Esophagus squamous epithelium (tissue), 5 donors: Measurements from ENCODE around the gene SLC2A8. TPM values are rescaled to one million over a fixed set of nuclear protein-coding genes. Genes with fewer than 3 reads are reported as not detected.

Experiments used
- DNase-seq: peaks from one replicate; lab custom pipeline; 2025; lab: John Stamatoyannopoulos, UW
- H3K27ac ChIP-seq, 4 donors: fragments of 200-600 bp; sonication (generic); one replicate each; pipeline ENCODE4 v1.5.1; 2016 to 2019; ENCODE audit warnings: mild to moderate bottlenecking in 1 of 4
- H3K27me3 ChIP-seq, 4 donors: fragments of 200-600 bp; sonication (generic); 1 replicate in 3 of 4; 2 replicates in 1 of 4; pipeline versions ENCODE4 v1.5.1 to v1.6.0; 2017 to 2021; ENCODE audit warnings: antibody characterized with exemption in 1 of 4
- H3K36me3 ChIP-seq, 3 donors: fragments of 200-600 bp; sonication (generic); one replicate each; pipeline ENCODE4 v1.5.1; 2016 to 2019
- H3K4me1 ChIP-seq, 3 donors: fragments of 200-600 bp; sonication (generic); one replicate each; pipeline ENCODE4 v1.5.1; 2017 to 2019
- H3K4me3 ChIP-seq, 4 donors: fragments of 200-600 bp; sonication (generic); 1 replicate in 3 of 4; 2 replicates in 1 of 4; pipeline ENCODE4 v1.5.1; 2016 to 2019; ENCODE audit warnings: mild to moderate bottlenecking in 2 of 4, moderate library complexity in 1 of 4
- H3K9me3 ChIP-seq, 3 donors: fragments of 200-600 bp; sonication (generic); one replicate each; pipeline ENCODE4 v1.5.1; 2016 to 2019
- POLR2A ChIP-seq, 4 donors: fragments of 450-650 bp; IDR thresholded peaks; one replicate each; pipeline ENCODE4 v1.6.1; 2017; ENCODE audit warnings: antibody characterized with exemption in 4 of 4, mild to moderate bottlenecking in 4 of 4, moderate library complexity in 3 of 4
- WGBS, 2 donors: methylation state at CpG; one replicate each; pipeline ENCODE4 v1.1.5; 2018; 5-methylcytosine and 5-hydroxymethylcytosine counted together
- intact Hi-C: fragments of 100-400 bp; cut with DNase I; formaldehyde crosslinking; loops from one replicate; pipeline ENCODE4 v1.15.0; 2022
- total RNA-seq, 4 donors: library from RNA; depleted of rRNA; stranded (reverse); fragments of >200 nt; gene quantifications; one replicate each; pipeline ENCODE4 v1.1.0, GENCODE V29; 2016
- TF ChIP-seq, protein P1 (sequence below), 6 experiments: fragments of 450-650 bp in 4 of 6; fragments of 200-600 bp in 2 of 6; sonication (generic) in 2 of 6; IDR thresholded peaks; one replicate each; pipeline ENCODE4 v1.5.1; 2016 to 2019; ENCODE audit warnings: antibody characterized with exemption in 6 of 6, mild to moderate bottlenecking in 4 of 6, moderate library complexity in 4 of 6
- donor health status: DM: yes; HTN: yes; CAD: no.

Gene SLC2A8
- 10 to 100 TPM in 3 of 4 donors, 1 to 10 TPM in 1; 6.2 to 28.3 (median 16.7) TPM for total RNA-seq

DNA sequence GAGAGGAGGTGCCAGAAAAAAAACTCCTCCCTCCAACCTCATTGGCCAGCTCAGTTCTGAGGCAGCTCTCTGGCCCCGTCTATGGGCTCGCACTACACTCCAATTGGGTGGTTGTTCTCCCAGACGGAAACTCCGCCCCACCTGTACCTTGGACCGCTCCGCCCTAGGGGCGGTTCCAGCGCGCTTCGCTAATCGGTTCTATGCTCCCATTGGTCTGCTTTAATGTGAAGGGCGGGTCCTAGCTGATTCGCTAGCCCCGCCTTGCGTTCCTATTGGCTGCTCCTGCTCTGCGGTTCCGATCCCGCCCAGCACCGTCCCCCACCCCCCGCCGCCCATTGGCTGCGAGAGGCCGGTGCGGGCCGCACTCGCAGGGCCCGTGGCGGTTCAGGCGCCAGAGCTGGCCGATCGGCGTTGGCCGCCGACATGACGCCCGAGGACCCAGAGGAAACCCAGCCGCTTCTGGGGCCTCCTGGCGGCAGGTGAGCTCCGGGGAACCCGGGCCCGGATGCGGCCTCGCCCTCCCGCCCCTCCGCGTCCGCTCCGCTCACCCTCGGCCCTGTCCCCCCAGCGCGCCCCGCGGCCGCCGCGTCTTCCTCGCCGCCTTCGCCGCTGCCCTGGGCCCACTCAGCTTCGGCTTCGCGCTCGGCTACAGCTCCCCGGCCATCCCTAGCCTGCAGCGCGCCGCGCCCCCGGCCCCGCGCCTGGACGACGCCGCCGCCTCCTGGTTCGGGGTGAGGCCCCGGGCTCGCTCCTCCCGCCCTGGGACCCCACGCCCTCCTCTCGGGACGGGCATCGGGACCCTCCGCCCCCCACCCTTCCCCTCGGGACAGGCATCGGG lies at the start of gene SLC2A8:
TSS of gene SLC2A8 (plus strand) at position 362 of the 838 bp plus-strand sequence. CDS start at position 424, 62 bp downstream.
- DNase-seq = peak; percentile 84
- WGBS, 2 donors = 1 to 2% methylated on average over 12 to 23 of the region's 87 CpGs
- H3K4me3 ChIP-seq = peak within 1 kb of the TSS; percentile 80 to 98 (median 84)
- H3K36me3 ChIP-seq = peaks cover 0 to 23% (median 6%) of the 10 kb centered on the region in 3 donors
- H3K9me3 ChIP-seq = no peaks in the 10 kb centered on the region
- peak in 3 of 4 donors; percentile 10 to 82 (median 80) for TF ChIP-seq POLR2A (IDR thresholded peaks at IDR 0.05)
- TF ChIP-seq, protein P1, sequence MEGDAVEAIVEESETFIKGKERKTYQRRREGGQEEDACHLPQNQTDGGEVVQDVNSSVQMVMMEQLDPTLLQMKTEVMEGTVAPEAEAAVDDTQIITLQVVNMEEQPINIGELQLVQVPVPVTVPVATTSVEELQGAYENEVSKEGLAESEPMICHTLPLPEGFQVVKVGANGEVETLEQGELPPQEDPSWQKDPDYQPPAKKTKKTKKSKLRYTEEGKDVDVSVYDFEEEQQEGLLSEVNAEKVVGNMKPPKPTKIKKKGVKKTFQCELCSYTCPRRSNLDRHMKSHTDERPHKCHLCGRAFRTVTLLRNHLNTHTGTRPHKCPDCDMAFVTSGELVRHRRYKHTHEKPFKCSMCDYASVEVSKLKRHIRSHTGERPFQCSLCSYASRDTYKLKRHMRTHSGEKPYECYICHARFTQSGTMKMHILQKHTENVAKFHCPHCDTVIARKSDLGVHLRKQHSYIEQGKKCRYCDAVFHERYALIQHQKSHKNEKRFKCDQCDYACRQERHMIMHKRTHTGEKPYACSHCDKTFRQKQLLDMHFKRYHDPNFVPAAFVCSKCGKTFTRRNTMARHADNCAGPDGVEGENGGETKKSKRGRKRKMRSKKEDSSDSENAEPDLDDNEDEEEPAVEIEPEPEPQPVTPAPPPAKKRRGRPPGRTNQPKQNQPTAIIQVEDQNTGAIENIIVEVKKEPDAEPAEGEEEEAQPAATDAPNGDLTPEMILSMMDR (IDR thresholded peaks at IDR 0.05) = peak in 5 of 6 experiments; percentile 26 to 48 (median 32)
- peak within 1 kb of the TSS; percentile 86 to 96 (median 90) for H3K27ac ChIP-seq
- intact Hi-C loops = loop anchor here (10.0 kb wide), 1 partner anchor 172 kb away; no protein-coding TSS in a partner anchor
- peaks cover 14 to 29% (median 18%) of the 10 kb centered on the region in 3 donors for H3K4me1 ChIP-seq
- no peaks in the 10 kb centered on the region for H3K27me3 ChIP-seq

DNA sequence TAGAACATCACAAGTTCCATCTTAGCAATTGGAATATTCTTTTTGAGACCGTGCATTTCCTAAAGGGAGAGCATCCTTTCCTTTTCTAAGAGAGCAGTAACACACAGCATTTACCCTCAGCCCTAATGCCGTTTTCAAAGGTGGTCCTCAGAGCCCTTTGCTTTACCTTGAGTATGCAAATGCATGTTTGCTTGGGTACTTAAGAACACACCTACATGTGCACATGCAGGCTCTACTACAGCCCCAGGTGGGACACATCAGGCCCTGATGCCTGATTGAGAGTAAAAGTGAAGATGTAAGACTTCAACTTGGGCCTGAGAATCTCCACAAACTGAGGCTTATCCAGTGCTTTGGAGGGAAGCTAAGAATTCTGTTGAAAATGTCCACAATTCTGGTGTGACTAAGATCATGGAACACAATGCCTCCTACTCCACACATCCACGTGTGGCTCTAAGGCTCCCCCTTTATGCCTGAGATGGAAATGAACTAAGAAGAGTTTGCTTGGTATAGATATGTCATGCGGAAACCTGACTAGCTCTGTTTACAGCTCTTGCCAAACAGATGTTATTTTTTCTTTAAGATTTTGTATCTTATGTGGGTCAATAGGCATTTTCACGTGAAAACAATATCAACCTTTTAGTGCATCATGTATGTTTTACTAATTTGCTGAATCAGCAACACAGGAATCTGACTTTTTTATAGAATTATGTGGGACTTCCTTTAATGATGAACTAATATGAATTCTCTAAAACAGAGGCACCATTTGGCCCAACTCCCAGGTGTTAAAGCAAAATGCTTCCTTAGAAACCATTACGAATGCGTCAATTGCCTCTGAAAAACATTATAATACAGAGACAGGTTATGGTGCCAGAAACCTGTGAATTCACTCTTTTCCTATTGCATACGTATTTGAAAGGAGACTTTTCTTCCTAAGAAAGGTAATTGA lies 48.9 kb upstream of the SLC2A8 start:
- Histone ChIP-seq H3K4me3 (no peak overlapping the region), H3K27ac (no peak overlapping the region), H3K27me3 (no peaks in the 10 kb centered on the region), H3K4me1 (peaks cover 0 to 19% (median 4%) of the 10 kb centered on the region in 3 donors), H3K9me3 (no peaks in the 10 kb centered on the region), H3K36me3 (peaks cover 0 to 21% (median 0%) of the 10 kb centered on the region in 3 donors)
- no peak for TF ChIP-seq POLR2A (IDR thresholded peaks at IDR 0.05)
- TF ChIP-seq, protein P1 (IDR thresholded peaks at IDR 0.05) = peak in 4 of 6 experiments; percentile 14 to 51 (median 14)
- 67 to 81% methylated on average over 8 of the region's 8 CpGs for WGBS, 2 donors
- intact Hi-C loops = no loop called here
- no peak for DNase-seq

DNA sequence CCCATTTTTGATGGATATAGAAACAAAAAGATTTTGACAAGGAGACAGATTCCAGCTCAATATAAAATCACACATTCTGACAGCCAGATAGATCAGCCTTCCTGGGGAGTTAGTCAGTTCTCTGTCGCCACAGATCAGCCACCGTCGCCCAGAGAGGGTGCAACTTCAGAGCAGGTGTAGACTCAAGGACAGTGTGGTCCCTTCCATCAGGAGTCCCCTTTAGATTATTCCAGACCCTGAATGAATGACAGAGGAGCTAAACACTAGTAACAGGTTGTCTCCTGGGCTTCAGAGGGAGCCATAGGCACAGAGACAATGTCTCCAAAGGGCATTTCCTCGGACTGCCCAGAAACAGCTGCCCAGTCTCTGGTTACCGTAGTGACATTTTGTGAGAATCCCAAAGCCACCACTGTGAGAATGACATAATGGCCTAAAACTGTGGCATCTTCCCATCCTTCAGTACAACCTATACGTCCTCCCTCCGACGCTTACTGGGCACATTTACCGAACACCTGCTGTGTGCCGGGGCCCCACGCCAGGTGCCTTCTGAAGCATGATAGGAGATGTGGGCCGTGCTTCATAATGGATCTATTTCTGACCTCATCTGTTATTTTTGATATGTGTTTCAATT lies 47.4 kb upstream of the SLC2A8 start:
- Histone ChIP-seq H3K27me3 (no peaks in the 10 kb centered on the region), H3K4me1 (peaks cover 0 to 19% (median 4%) of the 10 kb centered on the region in 3 donors), H3K36me3 (peaks cover 0 to 16% (median 0%) of the 10 kb centered on the region in 3 donors), H3K27ac (no peak overlapping the region), H3K4me3 (no peak overlapping the region), H3K9me3 (no peaks in the 10 kb centered on the region)
- TF ChIP-seq, protein P1 (IDR thresholded peaks at IDR 0.05) = no peak
- TF ChIP-seq POLR2A (IDR thresholded peaks at IDR 0.05) = no peak
- intact Hi-C loops = no loop called here
- no peak for DNase-seq
- 93 to 96% methylated on average over 11 to 12 of the region's 12 CpGs for WGBS, 2 donors

GRCh38 chr9:127351182-127352166 lies 45.5 kb upstream of the SLC2A8 start:
- no peaks in the 10 kb centered on the region for H3K9me3 ChIP-seq
- H3K27me3 ChIP-seq = no peaks in the 10 kb centered on the region
- peak overlapping the region in 2 of 4 donors; percentile 13 to 40 for H3K27ac ChIP-seq
- H3K4me3 ChIP-seq = no peak overlapping the region
- H3K4me1 ChIP-seq = peaks cover 0 to 19% (median 4%) of the 10 kb centered on the region in 3 donors
- DNase-seq = no peak
- H3K36me3 ChIP-seq = peaks cover 0 to 18% (median 0%) of the 10 kb centered on the region in 3 donors
- no peak for TF ChIP-seq POLR2A (IDR thresholded peaks at IDR 0.05)
- TF ChIP-seq, protein P1 (IDR thresholded peaks at IDR 0.05) = no peak
- 68 to 69% methylated on average over 3 to 4 of the region's 4 CpGs for WGBS, 2 donors
- intact Hi-C loops = no loop called here
